CMK (cell line): Measurements from ENCODE around the gene HLA-C.
"Not testable (repeated sequence)": the region's sequence is repeated elsewhere in the genome, so short reads cannot be mapped to it uniquely, and the experiment has no call there.

Experiments used
- DNase-seq: peaks from one replicate; pipeline ENCODE4 v3.0.0-alpha.2; 2010; ENCODE audit warnings: low read depth

Gene HLA-C

GRCh38 chr6:31271641-31272357 is at the start of gene HLA-C:
TSS of gene HLA-C (minus strand) at chr6:31272092. CDS start at chr6:31272071, 21 bp downstream.
- DNase-seq: peak; percentile 36

DNA sequence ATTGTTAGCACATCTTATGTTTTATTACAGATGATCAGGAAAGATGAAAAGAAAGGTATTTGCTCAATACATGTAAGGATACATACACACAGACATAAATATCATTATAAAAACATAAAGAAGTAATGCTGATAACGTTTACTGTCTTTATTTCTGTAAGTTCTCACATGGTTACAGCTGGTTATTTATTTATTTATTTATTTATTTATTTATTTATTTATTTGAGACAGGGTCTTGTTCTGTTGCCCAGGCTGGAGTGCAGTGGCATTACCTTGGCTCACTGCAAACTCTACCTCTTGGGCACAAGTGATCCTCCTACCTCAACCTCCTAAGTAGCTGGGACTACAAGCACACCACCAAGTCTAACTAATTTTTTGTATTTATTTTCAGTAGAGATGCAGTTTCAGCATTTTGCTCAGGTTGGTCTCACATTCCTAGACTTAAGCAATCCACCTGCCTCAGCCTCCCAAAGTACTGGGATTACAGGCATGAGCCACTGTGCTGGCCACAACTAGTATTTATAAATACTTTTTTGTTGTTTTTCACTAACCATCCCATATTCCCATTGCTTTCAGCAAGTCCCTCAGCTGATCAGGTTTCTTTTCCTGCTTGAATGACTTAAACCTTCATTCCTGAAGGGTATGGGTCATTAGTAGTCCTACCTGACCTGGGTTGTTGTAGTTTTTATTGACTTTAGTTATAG is 49.3 kb upstream of the HLA-C start:
- no peak for DNase-seq

DNA sequence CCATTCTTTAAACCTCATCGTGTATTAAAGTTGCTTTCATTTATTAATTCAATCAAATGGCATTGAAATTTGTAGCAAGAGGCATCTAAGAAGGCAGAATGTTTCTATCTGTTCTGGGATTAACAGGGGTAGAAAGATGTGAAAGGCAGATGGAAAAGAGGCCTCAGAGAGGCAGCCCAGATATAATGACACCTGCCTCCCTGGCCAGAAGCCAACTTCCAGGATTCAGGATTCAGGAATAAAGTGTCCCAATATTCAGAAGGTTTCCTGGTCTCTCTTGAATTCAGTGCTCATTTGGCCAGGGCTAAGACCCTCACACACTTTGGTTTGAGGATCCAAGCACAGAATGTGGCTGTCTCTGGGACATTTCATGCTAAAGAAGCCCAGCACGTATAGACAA is 45.1 kb upstream of the HLA-C start:
- DNase-seq: no peak

- no peak for DNase-seq
Measured at GRCh38 chr6:31309641-31310040, 37.7 kb upstream of the HLA-C start.

DNA sequence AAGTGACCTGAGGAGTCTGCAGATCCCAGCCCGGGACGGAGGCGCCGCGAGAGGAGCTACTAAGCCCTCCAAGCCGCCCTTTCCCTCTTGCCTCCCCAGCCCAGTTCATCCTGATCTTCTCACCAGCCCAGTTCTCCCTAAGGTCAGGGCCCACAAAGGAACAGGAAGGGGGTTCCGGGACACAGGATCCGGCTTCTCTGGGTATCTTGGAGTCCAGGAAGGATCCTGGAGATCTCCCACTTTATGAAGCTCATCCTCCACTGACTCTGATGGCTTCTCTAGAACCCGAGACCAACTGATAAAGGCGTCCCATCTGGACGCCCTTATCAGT is 36.9 kb upstream of the HLA-C start:
- no peak for DNase-seq

DNA sequence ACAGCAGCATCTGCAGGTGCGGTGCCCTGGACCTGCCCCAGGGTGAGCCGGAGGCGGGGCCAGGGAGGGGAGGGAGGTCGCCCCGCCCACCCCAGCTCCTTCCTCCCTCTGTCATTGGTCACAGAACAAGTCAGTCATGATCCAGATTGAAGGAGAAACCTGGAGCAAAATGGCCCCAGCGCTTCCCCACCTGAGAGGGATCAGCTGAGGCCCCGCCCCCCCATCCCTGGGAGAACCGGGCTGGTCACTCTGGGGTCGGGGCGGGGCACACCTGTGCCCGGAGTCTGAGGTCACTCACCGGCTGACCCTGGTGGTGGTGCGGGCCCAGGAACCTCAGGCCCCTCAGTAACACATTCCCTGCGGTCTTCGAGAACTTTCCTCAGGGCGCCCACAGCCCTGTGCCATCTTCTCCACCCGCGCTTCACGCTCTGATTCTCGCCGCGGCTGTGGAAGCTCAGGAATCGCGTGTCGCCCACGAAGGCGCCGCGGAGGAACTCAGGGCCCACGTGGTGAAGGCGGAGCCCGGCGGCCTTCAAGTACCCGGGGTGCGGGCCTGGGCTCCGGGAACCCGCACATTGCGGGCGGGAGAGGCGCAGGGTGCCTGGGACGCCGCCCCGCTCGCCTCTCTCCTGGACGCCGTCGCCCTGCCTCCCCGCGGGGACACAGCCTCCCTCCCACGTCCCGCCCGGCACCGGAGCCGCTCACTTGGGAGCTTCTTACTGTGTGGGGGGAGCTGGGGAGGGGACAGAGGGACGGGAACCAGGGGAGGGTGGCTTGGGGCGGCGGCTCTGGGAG is 36.4 kb upstream of the HLA-C start:
- DNase-seq: no peak

GRCh38 chr6:31307669-31308049 is 35.8 kb upstream of the HLA-C start:
- no peak for DNase-seq

DNA sequence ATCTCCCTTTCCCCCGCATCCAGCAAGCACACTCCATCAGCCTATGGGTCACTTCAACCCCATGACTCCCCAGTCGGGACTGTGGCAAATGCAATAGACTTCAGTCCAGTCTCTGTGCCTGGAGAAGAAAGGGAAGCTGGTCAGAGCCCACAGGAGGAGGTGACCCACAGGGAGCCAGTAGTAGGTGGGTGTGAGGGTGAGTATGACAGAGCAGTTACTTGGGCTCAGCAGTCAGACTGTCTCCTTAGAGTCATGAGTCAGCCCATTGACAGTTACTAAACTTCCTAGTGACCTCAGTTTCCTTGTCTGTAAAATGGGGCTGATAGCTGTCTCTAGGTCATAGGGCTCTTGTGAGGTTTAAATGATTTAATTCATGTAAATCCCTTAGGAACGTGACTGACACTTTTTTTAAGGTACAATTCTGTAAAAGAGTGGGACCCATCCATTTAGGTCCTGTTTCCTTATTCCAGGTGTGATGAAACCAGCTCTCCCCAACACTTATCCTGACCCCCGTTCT is 33.9 kb upstream of the HLA-C start:
- no peak for DNase-seq

GRCh38 chr6:31304683-31305082 is 32.8 kb upstream of the HLA-C start:
- no peak for DNase-seq

DNA sequence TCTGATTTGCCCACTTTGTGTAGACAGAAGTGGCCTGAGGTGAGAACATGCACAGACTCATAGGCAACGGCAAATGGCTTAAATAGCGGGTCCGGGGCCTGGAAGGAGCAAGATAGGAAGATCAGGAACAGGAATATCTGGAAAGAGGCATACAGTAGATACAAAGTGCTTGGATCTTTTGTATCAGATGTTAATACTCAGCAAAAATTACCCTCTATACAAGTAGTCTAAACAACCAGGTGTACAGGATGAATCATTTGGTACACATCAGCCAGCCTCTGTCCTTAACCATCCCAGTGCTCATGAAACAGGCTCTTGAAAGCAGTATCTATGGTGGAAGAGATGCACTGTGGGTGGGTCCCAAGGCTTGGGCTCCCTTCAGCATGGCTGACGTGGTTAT is 28.9 kb upstream of the HLA-C start:
- no peak for DNase-seq

- no peak for DNase-seq
Measured at GRCh38 chr6:31299947-31300346, 28.1 kb upstream of the HLA-C start.

GRCh38 chr6:31299511-31299910 is 27.6 kb upstream of the HLA-C start:
- DNase-seq: no peak

DNA sequence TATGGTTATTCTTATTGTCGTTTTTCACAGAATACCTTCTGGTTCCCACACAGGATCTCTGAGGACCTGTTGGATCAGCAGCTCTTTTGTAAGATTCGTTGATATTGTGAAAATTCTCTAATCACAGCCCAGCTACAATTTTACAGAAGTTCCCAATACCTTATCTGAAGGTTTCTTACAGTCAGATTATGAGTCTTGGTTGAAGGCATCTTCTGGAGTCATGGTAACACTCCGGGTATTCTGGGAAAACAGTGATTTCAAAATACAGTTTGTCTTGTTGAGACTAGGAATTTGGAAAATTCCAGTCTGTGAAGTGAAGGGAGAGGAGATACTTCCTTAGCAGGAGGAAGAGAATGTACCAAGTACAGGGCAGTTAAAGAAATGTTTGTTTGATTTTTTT is 22.2 kb upstream of the HLA-C start:
- no peak for DNase-seq

DNA sequence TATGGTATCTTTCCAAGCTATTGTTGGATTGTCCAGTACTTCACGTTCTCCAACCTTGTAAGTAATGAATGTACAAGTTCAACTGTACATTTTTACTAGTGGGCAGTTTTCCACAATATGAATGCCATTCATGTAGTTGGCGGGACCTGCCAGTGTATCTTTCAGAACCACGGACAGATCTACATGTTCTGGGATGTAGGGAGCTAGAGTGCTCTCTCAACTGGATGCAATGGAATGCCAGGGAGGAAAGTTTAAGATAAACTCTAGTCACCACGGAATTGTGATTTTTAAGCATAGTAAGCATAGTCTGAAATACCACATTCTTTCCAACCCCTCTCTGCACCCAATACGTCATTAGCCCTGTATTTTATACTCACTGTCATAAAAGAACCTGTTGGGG is 21.5 kb upstream of the HLA-C start:
- no peak for DNase-seq

- no peak for DNase-seq
Measured at GRCh38 chr6:31289788-31290187, 17.9 kb upstream of the HLA-C start.

DNA sequence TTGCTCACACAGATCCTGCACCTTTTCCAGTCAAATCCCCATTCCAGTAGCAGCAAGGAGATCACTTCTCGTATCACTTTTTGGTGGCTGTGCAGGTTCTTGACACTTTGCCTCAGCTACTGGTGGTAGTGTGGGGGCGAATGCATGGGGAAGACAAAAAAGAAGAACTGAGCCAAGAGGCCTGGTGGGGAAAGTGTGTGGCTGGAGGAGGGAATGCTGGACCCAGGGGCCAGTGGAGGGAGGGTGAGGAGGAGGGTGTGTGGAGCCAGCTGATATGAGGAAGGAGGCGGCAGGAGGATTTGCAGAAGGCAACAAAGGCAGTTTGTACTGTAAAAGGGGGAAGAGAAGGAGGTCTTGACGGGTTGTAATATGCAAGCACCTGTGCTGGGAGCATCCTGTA is 15.7 kb upstream of the HLA-C start:
- no peak for DNase-seq

- no peak for DNase-seq
Measured at GRCh38 chr6:31285982-31286381, 14.1 kb upstream of the HLA-C start.

DNA sequence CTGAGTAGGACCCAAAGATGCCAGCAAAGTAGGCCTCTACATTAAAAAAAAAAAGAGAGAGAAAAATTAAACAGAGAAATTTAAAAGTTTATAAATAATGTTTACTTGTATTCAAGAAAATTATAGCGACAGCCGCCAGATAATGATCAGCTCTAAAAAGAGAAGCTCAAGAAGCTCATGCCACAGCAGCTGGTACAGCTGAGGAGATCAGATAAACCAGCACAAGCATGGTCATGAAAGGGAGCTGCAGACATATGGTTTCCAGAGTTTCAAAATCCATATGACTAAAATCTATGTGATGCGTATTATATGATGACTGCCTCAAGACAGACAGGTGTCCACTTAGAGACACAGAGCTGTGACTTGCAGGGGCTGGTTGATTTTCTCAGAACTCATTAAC is 13.6 kb upstream of the HLA-C start:
- DNase-seq: no peak

DNA sequence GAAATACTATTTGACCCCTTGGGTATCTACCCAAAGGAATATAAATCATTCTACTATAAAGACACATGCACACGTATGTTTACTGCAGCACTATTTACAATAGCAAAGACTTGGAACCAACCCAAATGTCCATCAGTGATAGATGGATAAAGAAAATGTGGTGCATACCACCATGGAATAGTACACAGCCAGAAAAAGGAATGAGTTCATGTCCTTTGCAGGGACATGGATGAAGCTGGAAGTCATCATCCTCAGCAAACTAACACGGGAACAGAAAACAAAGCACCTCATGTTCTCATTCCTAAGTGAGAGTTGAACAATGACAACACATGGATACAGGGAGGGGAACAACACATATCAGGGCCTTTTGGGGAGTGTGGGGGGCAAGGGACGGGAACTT is 7.8 kb upstream of the HLA-C start:
- not testable (repeated sequence) for DNase-seq

- no peak for DNase-seq
Measured at GRCh38 chr6:31272836-31273626, 1.1 kb upstream of the HLA-C start.

GRCh38 chr6:31272436-31272835 is 544 bp upstream of the HLA-C start:
- DNase-seq: no peak
